ENCODE results near the gene FUT8. TPM values are rescaled to one million over a fixed set of nuclear protein-coding genes. Genes with fewer than 3 reads are reported as not detected.

Gene FUT8
- total and polyA plus RNA-seq, 2 experiments from 2014 or later, result 26.6 to 67.5 TPM

GRCh38 chr14:65387628-65388027, 24.9 kb upstream of the FUT8 start:
- DNase-seq (ENCODE audit: low spot score), result no peak
- H3K4me1 ChIP-seq (ENCODE audit: insufficient read depth), result no peaks in the 10 kb centered on the region
- no peaks in the 10 kb centered on the region for H3K36me3 ChIP-seq (replicated peaks; ENCODE audit: insufficient read depth, low read depth)
- H3K79me2 ChIP-seq, result no peaks in the 10 kb centered on the region
- 95% methylated on average over 1 of the region's 1 CpG for WGBS (ENCODE audit: low lambda C conversion rate, missing lambda C conversion rate)
- H3K27ac ChIP-seq, result no peak overlapping the region
- H2AFZ ChIP-seq, result no peak overlapping the region
- no peak overlapping the region for H3K4me3 ChIP-seq
- H3K9me2 ChIP-seq (replicated peaks; ENCODE audit: insufficient read depth), result no peaks in the 10 kb centered on the region
- no peaks in the 10 kb centered on the region for H4K20me1 ChIP-seq (ENCODE audit: insufficient read depth, poor library complexity, severe bottlenecking)
- H3K27me3 ChIP-seq, result no peaks in the 10 kb centered on the region
- H3K9me3 ChIP-seq (ENCODE audit: low read depth), result no peaks in the 10 kb centered on the region
- H3K4me2 ChIP-seq, result no peak overlapping the region
- TF ChIP-seq EZH2phosphoT487 (IDR thresholded peaks at IDR 0.05; ENCODE audit: low read depth, severe bottlenecking, unreplicated experiment) (no peak), CTCF (IDR thresholded peaks at IDR 0.05; ENCODE audit: poor library complexity) (no peak), EZH2 (IDR thresholded peaks at IDR 0.05; ENCODE audit: borderline replicate concordance) (no peak)

- no peak for DNase-seq (ENCODE audit: low spot score)
- no peak overlapping the region for H3K27ac ChIP-seq
- no peaks in the 10 kb centered on the region for H3K27me3 ChIP-seq
- 82% methylated on average over 4 of the region's 4 CpGs for WGBS (ENCODE audit: low lambda C conversion rate, missing lambda C conversion rate)
- H4K20me1 ChIP-seq (ENCODE audit: insufficient read depth, poor library complexity, severe bottlenecking), result no peaks in the 10 kb centered on the region
- no peak overlapping the region for H3K4me3 ChIP-seq
- H3K36me3 ChIP-seq (replicated peaks; ENCODE audit: insufficient read depth, low read depth), result no peaks in the 10 kb centered on the region
- H3K9me3 ChIP-seq (ENCODE audit: low read depth), result no peaks in the 10 kb centered on the region
- H3K79me2 ChIP-seq, result no peaks in the 10 kb centered on the region
- no peaks in the 10 kb centered on the region for H3K4me1 ChIP-seq (ENCODE audit: insufficient read depth)
- H3K9me2 ChIP-seq (replicated peaks; ENCODE audit: insufficient read depth), result no peaks in the 10 kb centered on the region
- TF ChIP-seq CTCF (IDR thresholded peaks at IDR 0.05; ENCODE audit: poor library complexity) (no peak), EZH2 (IDR thresholded peaks at IDR 0.05; ENCODE audit: borderline replicate concordance) (no peak)
- H3K4me2 ChIP-seq, result no peak overlapping the region
- H2AFZ ChIP-seq, result no peak overlapping the region
Measured at GRCh38 chr14:65392296-65392695, 20.2 kb upstream of the FUT8 start.

GRCh38 chr14:65396082-65396910, 16.2 kb upstream of the FUT8 start:
- H3K27ac ChIP-seq, result no peak overlapping the region
- DNase-seq (ENCODE audit: low spot score), result no peak
- no peaks in the 10 kb centered on the region for H3K36me3 ChIP-seq (replicated peaks; ENCODE audit: insufficient read depth, low read depth)
- no peaks in the 10 kb centered on the region for H3K4me1 ChIP-seq (ENCODE audit: insufficient read depth)
- no peak overlapping the region for H2AFZ ChIP-seq
- H3K79me2 ChIP-seq, result no peaks in the 10 kb centered on the region
- no peak overlapping the region for H3K4me3 ChIP-seq
- no peaks in the 10 kb centered on the region for H4K20me1 ChIP-seq (ENCODE audit: insufficient read depth, poor library complexity, severe bottlenecking)
- no peak for TF ChIP-seq EZH2 (IDR thresholded peaks at IDR 0.05; ENCODE audit: borderline replicate concordance)
- TF ChIP-seq CTCF (IDR thresholded peaks at IDR 0.05; ENCODE audit: poor library complexity), result no peak
- no peak for TF ChIP-seq EZH2phosphoT487 (IDR thresholded peaks at IDR 0.05; ENCODE audit: low read depth, severe bottlenecking, unreplicated experiment)
- no peaks in the 10 kb centered on the region for H3K9me2 ChIP-seq (replicated peaks; ENCODE audit: insufficient read depth)
- 95% methylated on average over 5 of the region's 5 CpGs for WGBS (ENCODE audit: low lambda C conversion rate, missing lambda C conversion rate)
- H3K9me3 ChIP-seq (ENCODE audit: low read depth), result no peaks in the 10 kb centered on the region
- no peaks in the 10 kb centered on the region for H3K27me3 ChIP-seq
- H3K4me2 ChIP-seq, result no peak overlapping the region

Measured in hepatocyte (in vitro differentiated cells).